ENCODE results near the gene HTT.

DNA sequence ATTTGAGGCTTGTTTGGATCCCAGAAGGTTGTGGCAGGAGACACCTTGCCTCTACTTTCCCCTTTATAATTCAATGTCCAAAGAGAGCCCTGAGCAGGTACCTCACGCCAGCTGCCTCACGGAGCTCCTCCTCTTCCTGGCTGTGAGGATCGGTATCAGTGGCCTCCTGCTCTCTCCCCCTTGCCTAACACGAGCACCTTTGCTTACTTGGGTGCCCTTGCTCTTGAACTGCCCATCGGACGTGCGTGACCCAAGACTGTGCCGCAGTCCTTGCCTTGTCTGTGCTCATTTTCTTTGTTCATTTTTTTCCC, 146.7 kb downstream of the HTT start:
- TF ChIP-seq, protein P1, sequence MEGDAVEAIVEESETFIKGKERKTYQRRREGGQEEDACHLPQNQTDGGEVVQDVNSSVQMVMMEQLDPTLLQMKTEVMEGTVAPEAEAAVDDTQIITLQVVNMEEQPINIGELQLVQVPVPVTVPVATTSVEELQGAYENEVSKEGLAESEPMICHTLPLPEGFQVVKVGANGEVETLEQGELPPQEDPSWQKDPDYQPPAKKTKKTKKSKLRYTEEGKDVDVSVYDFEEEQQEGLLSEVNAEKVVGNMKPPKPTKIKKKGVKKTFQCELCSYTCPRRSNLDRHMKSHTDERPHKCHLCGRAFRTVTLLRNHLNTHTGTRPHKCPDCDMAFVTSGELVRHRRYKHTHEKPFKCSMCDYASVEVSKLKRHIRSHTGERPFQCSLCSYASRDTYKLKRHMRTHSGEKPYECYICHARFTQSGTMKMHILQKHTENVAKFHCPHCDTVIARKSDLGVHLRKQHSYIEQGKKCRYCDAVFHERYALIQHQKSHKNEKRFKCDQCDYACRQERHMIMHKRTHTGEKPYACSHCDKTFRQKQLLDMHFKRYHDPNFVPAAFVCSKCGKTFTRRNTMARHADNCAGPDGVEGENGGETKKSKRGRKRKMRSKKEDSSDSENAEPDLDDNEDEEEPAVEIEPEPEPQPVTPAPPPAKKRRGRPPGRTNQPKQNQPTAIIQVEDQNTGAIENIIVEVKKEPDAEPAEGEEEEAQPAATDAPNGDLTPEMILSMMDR (IDR thresholded peaks at IDR 0.05), result no peak
- TF ChIP-seq POLR2A (IDR thresholded peaks at IDR 0.05), result no peak
